ENCODE results near the gene RADIL.

- no peak for TF ChIP-seq CTCF (IDR thresholded peaks at IDR 0.05)
- no peak for TF ChIP-seq POLR2A (IDR thresholded peaks at IDR 0.05)
Measured at GRCh38 chr7:4883372-4884144, at the start of gene RADIL.

All from lower leg skin (tissue), 3 donors.